Mesenchymal stem cell (in vitro differentiated cells and primary cell): ENCODE measurements around the gene SCD5.

Experiments used
- DNase-seq: peaks from one replicate; pipeline ENCODE4 v3.0.0-alpha.2; 2013
- H2AFZ ChIP-seq: one replicate; pipeline ENCODE4 v1.6.1; 2013; ENCODE audit warnings: low read depth, mild to moderate bottlenecking, control low read depth, inconsistent platforms, low read length, moderate library complexity
- H2AK5ac ChIP-seq: 2 replicates; pipeline ENCODE4 v1.6.1; 2013; ENCODE audit warnings: low read length, moderate library complexity, mild to moderate bottlenecking, inconsistent platforms; ENCODE audit not compliant: severe bottlenecking
- H2BK120ac ChIP-seq: one replicate; pipeline ENCODE4 v1.6.1; 2013; ENCODE audit warnings: low read depth, mild to moderate bottlenecking, inconsistent platforms, low read length, moderate library complexity
- H2BK12ac ChIP-seq, 2 experiments: one replicate each; pipeline ENCODE4 v1.6.1; 2013; ENCODE audit warnings: inconsistent platforms in 2 of 2, low read length in 2 of 2, mild to moderate bottlenecking in 2 of 2, moderate library complexity in 2 of 2, control low read depth in 1 of 2
- H2BK15ac ChIP-seq: one replicate; pipeline ENCODE4 v1.6.1; 2013; ENCODE audit warnings: mild to moderate bottlenecking, low read depth, inconsistent platforms; ENCODE audit not compliant: poor library complexity, severe bottlenecking
- H2BK5ac ChIP-seq: 2 replicates; pipeline ENCODE4 v1.6.1; 2013; ENCODE audit warnings: low read depth, mild to moderate bottlenecking, low read length, control low read depth, inconsistent platforms; ENCODE audit not compliant: poor library complexity, severe bottlenecking
- H3K14ac ChIP-seq, 2 experiments: one replicate each; pipeline ENCODE4 v1.6.1; 2013; ENCODE audit warnings: inconsistent platforms in 2 of 2, low read length in 2 of 2, control low read depth in 1 of 2, mild to moderate bottlenecking in 1 of 2, moderate library complexity in 1 of 2
- H3K18ac ChIP-seq, 2 experiments: one replicate each; pipeline ENCODE4 v1.6.1; 2013; ENCODE audit warnings: inconsistent platforms in 2 of 2, low read length in 2 of 2, control low read depth in 1 of 2, low read depth in 1 of 2, mild to moderate bottlenecking in 1 of 2
- H3K23ac ChIP-seq, 2 experiments: one replicate each; pipeline ENCODE4 v1.6.1; 2013; ENCODE audit warnings: inconsistent platforms in 2 of 2, low read length in 2 of 2, mild to moderate bottlenecking in 2 of 2, moderate library complexity in 2 of 2, control low read depth in 1 of 2
- H3K27ac ChIP-seq: 2 replicates; pipeline ENCODE4 v1.5.1; 2013; ENCODE audit warnings: mild to moderate bottlenecking, moderate library complexity, low read length, control low read depth, inconsistent platforms; ENCODE audit not compliant: poor library complexity, severe bottlenecking
- H3K27me3 ChIP-seq, 2 experiments: 2 replicates each; pipeline versions ENCODE4 v1.6.1 to v1.7.0; 2013; ENCODE audit warnings: low read length in 2 of 2, mild to moderate bottlenecking in 2 of 2, moderate library complexity in 2 of 2, control low read depth in 1 of 2, inconsistent platforms in 1 of 2; ENCODE audit not compliant: control insufficient read depth in 1 of 2, insufficient read depth in 1 of 2
- H3K36me3 ChIP-seq, 2 experiments: 2 replicates each; pipeline versions ENCODE4 v1.6.1 to v1.7.0; 2013; ENCODE audit warnings: low read length in 2 of 2, control low read depth in 1 of 2, inconsistent platforms in 1 of 2, low read depth in 1 of 2, mild to moderate bottlenecking in 1 of 2; ENCODE audit not compliant: insufficient read depth in 2 of 2, control insufficient read depth in 1 of 2
- H3K4ac ChIP-seq, 2 experiments: one replicate each; pipeline ENCODE4 v1.6.1; 2013; ENCODE audit warnings: inconsistent platforms in 2 of 2, low read length in 2 of 2, mild to moderate bottlenecking in 2 of 2, moderate library complexity in 2 of 2, control low read depth in 1 of 2, low read depth in 1 of 2
- H3K4me1 ChIP-seq: 2 replicates; pipeline ENCODE4 v1.6.1; 2013; ENCODE audit warnings: low read depth, low read length, control low read depth; ENCODE audit not compliant: control insufficient read depth, insufficient read depth
- H3K4me2 ChIP-seq: 2 replicates; pipeline ENCODE4 v1.6.1; 2013; ENCODE audit warnings: low read length, mild to moderate bottlenecking, inconsistent platforms; ENCODE audit not compliant: poor library complexity, severe bottlenecking
- H3K4me3 ChIP-seq, 2 experiments: 2 replicates each; pipeline versions ENCODE4 v1.5.1 to v1.7.0; 2013; ENCODE audit warnings: low read length in 2 of 2, mild to moderate bottlenecking in 2 of 2, control low read depth in 1 of 2, low read depth in 1 of 2; ENCODE audit not compliant: insufficient read depth in 1 of 2
- H3K79me1 ChIP-seq: replicated peaks from 2 replicates; pipeline ENCODE4 v1.6.1; 2013; ENCODE audit warnings: mild to moderate bottlenecking, control low read depth, low read length, inconsistent platforms; ENCODE audit not compliant: poor library complexity, severe bottlenecking
- H3K9ac ChIP-seq: 2 replicates; pipeline ENCODE4 v1.7.0; 2013; ENCODE audit warnings: mild to moderate bottlenecking, low read length, moderate library complexity
- H3K9me3 ChIP-seq: 2 replicates; pipeline ENCODE4 v1.7.0; 2013; ENCODE audit warnings: mild to moderate bottlenecking, low read length; ENCODE audit not compliant: control insufficient read depth
- H4K8ac ChIP-seq: one replicate; pipeline ENCODE4 v1.6.1; 2013; ENCODE audit warnings: inconsistent platforms, mild to moderate bottlenecking, low read length, moderate library complexity
- H4K91ac ChIP-seq: one replicate; pipeline ENCODE4 v1.6.1; 2013; ENCODE audit warnings: mild to moderate bottlenecking, low read length, inconsistent platforms
- WGBS: methylation state at CpG from one replicate; pipeline ENCODE4 v1.1.7; 2013; ENCODE audit warnings: mixed read lengths; 5-methylcytosine and 5-hydroxymethylcytosine counted together

SCD5 gene

GRCh38 chr4:82811392-82811791, 12.8 kb upstream of the SCD5 start:
- no peak overlapping the region for H2BK120ac ChIP-seq
- H3K9me3 ChIP-seq: no peaks in the 10 kb centered on the region
- no peak overlapping the region for H3K4me3 ChIP-seq
- H2BK15ac ChIP-seq: no peak overlapping the region
- no peak overlapping the region for H2AK5ac ChIP-seq
- H3K4me2 ChIP-seq: no peak overlapping the region
- H3K36me3 ChIP-seq: peaks cover 0 to 9% of the 10 kb centered on the region in 2 experiments
- H3K23ac ChIP-seq: no peak overlapping the region
- no peak overlapping the region for H3K18ac ChIP-seq
- H3K4ac ChIP-seq: no peak overlapping the region
- H3K4me1 ChIP-seq: peaks cover 2% of the 10 kb centered on the region
- H3K27ac ChIP-seq: no peak overlapping the region
- WGBS: 40% methylated on average over 1 of the region's 1 CpG
- no peak overlapping the region for H2BK5ac ChIP-seq
- no peak for DNase-seq
- H3K27me3 ChIP-seq: no peaks in the 10 kb centered on the region
- H3K79me1 ChIP-seq: no peaks in the 10 kb centered on the region
- no peak overlapping the region for H3K14ac ChIP-seq
- no peak overlapping the region for H4K8ac ChIP-seq
- H4K91ac ChIP-seq: no peak overlapping the region
- H3K9ac ChIP-seq: no peak overlapping the region
- no peak overlapping the region for H2AFZ ChIP-seq
- H2BK12ac ChIP-seq: no peak overlapping the region

- Histone ChIP-seq H3K23ac (no peak overlapping the region), H2BK15ac (no peak overlapping the region), H3K4me3 (no peak overlapping the region), H3K27me3 (no peaks in the 10 kb centered on the region), H2BK5ac (no peak overlapping the region), H3K4me2 (no peak overlapping the region), H3K14ac (no peak overlapping the region), H3K18ac (no peak overlapping the region), H4K8ac (no peak overlapping the region), H2BK12ac (no peak overlapping the region), H3K27ac (no peak overlapping the region), H3K4ac (no peak overlapping the region), H3K79me1 (no peaks in the 10 kb centered on the region), H3K36me3 (peaks cover 0 to 7% of the 10 kb centered on the region in 2 experiments), H3K9me3 (no peaks in the 10 kb centered on the region), H2BK120ac (no peak overlapping the region), H3K9ac (no peak overlapping the region), H4K91ac (no peak overlapping the region), H2AK5ac (no peak overlapping the region), H3K4me1 (peaks cover 2% of the 10 kb centered on the region), H2AFZ (no peak overlapping the region)
- no peak for DNase-seq
- WGBS: 89% methylated on average over 4 of the region's 4 CpGs
Measured at GRCh38 chr4:82810176-82810575, 11.6 kb upstream of the SCD5 start.

GRCh38 chr4:82809619-82810018, 11.0 kb upstream of the SCD5 start:
- peaks cover 0 to 1% of the 10 kb centered on the region in 2 experiments for H3K36me3 ChIP-seq
- no peak overlapping the region for H2BK120ac ChIP-seq
- H3K9me3 ChIP-seq: no peaks in the 10 kb centered on the region
- H3K4me3 ChIP-seq: no peak overlapping the region
- H4K8ac ChIP-seq: no peak overlapping the region
- no peak for DNase-seq
- no peak overlapping the region for H2BK15ac ChIP-seq
- no peak overlapping the region for H2BK12ac ChIP-seq
- no peak overlapping the region for H4K91ac ChIP-seq
- no peak overlapping the region for H3K4ac ChIP-seq
- H3K9ac ChIP-seq: no peak overlapping the region
- no peak overlapping the region for H3K18ac ChIP-seq
- H2BK5ac ChIP-seq: no peak overlapping the region
- no peaks in the 10 kb centered on the region for H3K79me1 ChIP-seq
- no peak overlapping the region for H3K23ac ChIP-seq
- H2AK5ac ChIP-seq: no peak overlapping the region
- no peak overlapping the region for H3K14ac ChIP-seq
- H3K27ac ChIP-seq: no peak overlapping the region
- H2AFZ ChIP-seq: no peak overlapping the region
- no peak overlapping the region for H3K4me2 ChIP-seq
- H3K27me3 ChIP-seq: no peaks in the 10 kb centered on the region
- peaks cover 2% of the 10 kb centered on the region for H3K4me1 ChIP-seq

- Histone ChIP-seq H3K27ac (no peak overlapping the region), H3K9ac (no peak overlapping the region)
- WGBS: 83% methylated on average over 4 of the region's 4 CpGs
Measured at GRCh38 chr4:82803746-82804145, 5.2 kb upstream of the SCD5 start.

More at GRCh38 chr4:82803746-82804145, 5.2 kb upstream of the SCD5 start:
- no peaks in the 10 kb centered on the region for H3K36me3 ChIP-seq
- H2BK5ac ChIP-seq: no peak overlapping the region
- peaks cover 0 to 13% of the 10 kb centered on the region in 2 experiments for H3K27me3 ChIP-seq
- no peaks in the 10 kb centered on the region for H3K9me3 ChIP-seq
- H3K4ac ChIP-seq: no peak overlapping the region
- H2BK15ac ChIP-seq: no peak overlapping the region
- H3K14ac ChIP-seq: no peak overlapping the region
- no peak overlapping the region for H2AK5ac ChIP-seq
- no peak overlapping the region for H3K4me2 ChIP-seq
- H4K8ac ChIP-seq: no peak overlapping the region
- H2AFZ ChIP-seq: no peak overlapping the region
- no peak overlapping the region for H3K18ac ChIP-seq
- H3K4me3 ChIP-seq: no peak overlapping the region
- H4K91ac ChIP-seq: no peak overlapping the region
- no peak overlapping the region for H2BK120ac ChIP-seq
- no peak overlapping the region for H2BK12ac ChIP-seq
- H3K4me1 ChIP-seq: peaks cover 3% of the 10 kb centered on the region
- DNase-seq: no peak
- peak overlapping the region in 1 of 2 experiments; percentile 72 for H3K23ac ChIP-seq
- no peaks in the 10 kb centered on the region for H3K79me1 ChIP-seq
